ENCODE measurements around the gene CAV1. TPM values are rescaled to one million over a fixed set of nuclear protein-coding genes. Genes with fewer than 3 reads are reported as not detected.

The CAV1 gene
- total and polyA plus RNA-seq, 2 of the 4 experiments (the other 2 are of a cell fraction), result 1,592 to 1,808 TPM

DNA sequence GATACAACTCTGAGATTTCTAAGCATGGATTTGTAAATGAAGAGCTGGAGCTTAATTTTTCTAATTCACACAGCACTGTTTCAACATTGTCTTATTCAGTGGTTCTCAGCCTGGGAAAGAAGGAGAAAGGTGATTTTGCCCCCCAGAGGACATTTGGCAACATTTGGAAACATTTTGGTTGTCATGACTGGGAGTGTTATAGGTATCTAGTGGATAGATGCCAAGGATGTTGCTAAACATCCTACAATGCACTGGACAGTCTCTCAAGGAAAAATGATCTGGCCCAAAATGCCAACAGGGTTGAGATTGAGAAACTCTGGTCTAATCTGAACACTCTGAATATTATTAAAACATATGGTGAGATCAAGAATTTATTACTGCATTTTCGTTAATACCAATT, 29.1 kb upstream of the CAV1 start:
- Histone ChIP-seq H3K27ac (ENCODE audit: insufficient read depth, low read length) (no peak overlapping the region), H4K8ac (ENCODE audit: low read depth in 2 of 2, low read length in 2 of 2) (0 out of 4 replicates have a peak overlapping the region, but pooled peaks of 1 of the 2 experiments have one; percentile 45), H3K4me3 (ENCODE audit: insufficient read depth, low read depth, low read length) (no peak overlapping the region), H4K20me1 (ENCODE audit: insufficient read depth, low read length) (no peaks in the 10 kb centered on the region), H3K56ac (ENCODE audit: extremely low read depth, insufficient read depth, low read length) (no peak overlapping the region), H3K9me1 (ENCODE audit: insufficient read depth, low read length) (peaks cover 11% of the 10 kb centered on the region), H3K18ac (ENCODE audit: low read depth, low read length) (peak overlapping the region; percentile 62; the same call in 1 of the 2 replicates), H2AK9ac (replicated peaks; ENCODE audit: low read depth, low read length, poor library complexity) (no peak overlapping the region), H3K23ac (ENCODE audit: low read depth, low read length) (peak overlapping the region; percentile 8; the same call in 1 of the 2 replicates), H2AK5ac (ENCODE audit: low read depth, low read length) (0 out of 2 replicates have a peak overlapping the region, but pooled peaks have one; percentile 16), H2BK120ac (ENCODE audit: low read depth, low read length) (peak overlapping the region; percentile 80; the same call in 1 of the 2 replicates), H3K4me2 (ENCODE audit: low read depth, low read length) (no peak overlapping the region), H4K91ac (ENCODE audit: insufficient read depth, low read depth, low read length) (no peak overlapping the region), H3K9ac (ENCODE audit: low read depth, low read length) (no peak overlapping the region), H2BK15ac (ENCODE audit: low read depth, low read length) (peak overlapping the region; percentile 28; the same call in 1 of the 3 replicates), H2AFZ (replicated peaks; ENCODE audit: low read length, poor library complexity) (no peak overlapping the region), H3K27me3 (ENCODE audit: control insufficient read depth, insufficient read depth, low read length) (no peaks in the 10 kb centered on the region), H2BK20ac (ENCODE audit: low read depth, low read length) (peak overlapping the region; percentile 72; the same call in 1 of the 2 replicates), H3K14ac (replicated peaks; ENCODE audit: low read depth, low read length) (0 out of 2 replicates have a peak overlapping the region, but pooled peaks have one; percentile 8), H4K5ac (ENCODE audit: low read depth, low read length) (peak overlapping the region; percentile 65; the same call in 1 of the 2 replicates), H2BK5ac (ENCODE audit: low read depth, low read length, poor library complexity, severe bottlenecking) (peak overlapping the region; percentile 46), H3K36me3 (ENCODE audit: control insufficient read depth, insufficient read depth, low read length) (no peaks in the 10 kb centered on the region), H3K9me3 (ENCODE audit: control insufficient read depth, insufficient read depth, low read length) (no peaks in the 10 kb centered on the region), H3K79me1 (ENCODE audit: low read depth in 1 of 2, low read length in 2 of 2) (peaks cover 5 to 20% of the 10 kb centered on the region in 2 experiments; a peak in 3 of 4 replicates), H3K4ac (ENCODE audit: low read depth, low read length) (peak overlapping the region; percentile 39; the same call in 1 of the 2 replicates), H3K4me1 (ENCODE audit: control insufficient read depth, insufficient read depth, low read length) (peaks cover 17% of the 10 kb centered on the region)
- in situ Hi-C loops (cut with MboI; ENCODE audit: low sequenced_read_pairs), result no loop called here
- ChIA-PET POLR2A (ENCODE audit: unreplicated experiment) (no interaction called here), CTCF (interaction anchor here (0.9 kb wide), 1 partner anchor 166 kb away, joined by 3 read pairs; no protein-coding TSS in a partner anchor)
- no CpG with 5 or more reads among the region's 1 CpG for WGBS, 2 experiments (ENCODE audit: extremely low coverage in 2 of 2, insufficient read length in 1 of 2)
- no TSS peak for BruUV-seq (replicated peaks)
- DNase-seq, result peak; percentile 35
- dilution Hi-C loops (cut with HindIII; ENCODE audit: low sequenced_read_pairs, unreplicated experiment), result no loop called here
- TF ChIP-seq MXI1 (IDR thresholded peaks at IDR 0.05; ENCODE audit: borderline replicate concordance, low read depth, low read length) (no peak), MAZ (IDR thresholded peaks at IDR 0.05; ENCODE audit: borderline replicate concordance, low read depth, low read length) (no peak), RCOR1 (IDR thresholded peaks at IDR 0.05; ENCODE audit: insufficient replicate concordance, low read length) (no peak), FOS (IDR thresholded peaks at IDR 0.05; ENCODE audit: low read depth, low read length) (no peak)
- TF ChIP-seq, protein P1, sequence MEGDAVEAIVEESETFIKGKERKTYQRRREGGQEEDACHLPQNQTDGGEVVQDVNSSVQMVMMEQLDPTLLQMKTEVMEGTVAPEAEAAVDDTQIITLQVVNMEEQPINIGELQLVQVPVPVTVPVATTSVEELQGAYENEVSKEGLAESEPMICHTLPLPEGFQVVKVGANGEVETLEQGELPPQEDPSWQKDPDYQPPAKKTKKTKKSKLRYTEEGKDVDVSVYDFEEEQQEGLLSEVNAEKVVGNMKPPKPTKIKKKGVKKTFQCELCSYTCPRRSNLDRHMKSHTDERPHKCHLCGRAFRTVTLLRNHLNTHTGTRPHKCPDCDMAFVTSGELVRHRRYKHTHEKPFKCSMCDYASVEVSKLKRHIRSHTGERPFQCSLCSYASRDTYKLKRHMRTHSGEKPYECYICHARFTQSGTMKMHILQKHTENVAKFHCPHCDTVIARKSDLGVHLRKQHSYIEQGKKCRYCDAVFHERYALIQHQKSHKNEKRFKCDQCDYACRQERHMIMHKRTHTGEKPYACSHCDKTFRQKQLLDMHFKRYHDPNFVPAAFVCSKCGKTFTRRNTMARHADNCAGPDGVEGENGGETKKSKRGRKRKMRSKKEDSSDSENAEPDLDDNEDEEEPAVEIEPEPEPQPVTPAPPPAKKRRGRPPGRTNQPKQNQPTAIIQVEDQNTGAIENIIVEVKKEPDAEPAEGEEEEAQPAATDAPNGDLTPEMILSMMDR (conservative IDR thresholded peaks at IDR 0.05; ENCODE audit: low read depth, low read length), result no peak
- ATAC-seq (ENCODE audit: low read depth), result no peak
- intact Hi-C loops (cut with micrococcal nuclease), result loop anchor here (10.0 kb wide), 1 partner anchor 51 kb away; no protein-coding TSS in a partner anchor
